Natural killer cell treated with Interleukin-12 subunit alpha and Interleukin-12 subunit beta and Interleukin-15 and Interleukin-18, amount 100 ng/mL, for 72 hours (primary cell): ENCODE data around the gene MLLT3. TPM values are rescaled to one million over a fixed set of nuclear protein-coding genes. Genes with fewer than 3 reads are reported as not detected.

Experiments used
- ATAC-seq, 2 donors: fragments of 150-1000 bp; cut with Tn5 transposase in 1 of 2; sonication (Bioruptor Pico), chemical (Tn5 transposase) in 1 of 2; 2 replicates each; pipeline ENCODE4 v1.10.0; 2021
- DNase-seq: peaks from one replicate; pipeline ENCODE4 v3.0.0; 2022; ENCODE audit warnings: low spot score
- H3K27ac Mint-ChIP-seq, 2 donors: 1 replicate in 1 of 2; 2 replicates in 1 of 2; pipeline ENCODE4 v1.8.0; 2022; ENCODE audit warnings: mixed read lengths in 2 of 2, mild to moderate bottlenecking in 1 of 2, moderate library complexity in 1 of 2
- H3K27me3 Mint-ChIP-seq, 2 donors: 1 replicate in 1 of 2; 2 replicates in 1 of 2; pipeline ENCODE4 v1.8.0; 2022; ENCODE audit warnings: mixed read lengths in 2 of 2
- H3K36me3 Mint-ChIP-seq: one replicate; pipeline ENCODE4 v1.8.0; 2022; ENCODE audit warnings: mixed read lengths
- H3K4me1 Mint-ChIP-seq, 2 donors: 1 replicate in 1 of 2; 2 replicates in 1 of 2; pipeline ENCODE4 v1.8.0; 2022; ENCODE audit warnings: low read depth in 2 of 2, mixed read lengths in 2 of 2, mild to moderate bottlenecking in 1 of 2
- H3K4me3 Mint-ChIP-seq: one replicate; pipeline ENCODE4 v1.8.0; 2022; ENCODE audit warnings: mixed read lengths
- H3K9me3 Mint-ChIP-seq: 2 replicates; pipeline ENCODE4 v1.8.0; 2022; ENCODE audit warnings: mixed read lengths
- total RNA-seq, 2 donors: library from RNA; stranded (reverse); gene quantifications; one replicate each; pipeline ENCODE4 v1.2.3, GENCODE V29; 2022

The MLLT3 gene
- total RNA-seq, 2 donors from 2014 or later = 15.7 to 29.7 TPM

- DNase-seq (no peak), ATAC-seq (no peak)
- no peaks in the 10 kb centered on the region for H3K36me3 Mint-ChIP-seq
- H3K27ac Mint-ChIP-seq = no peak overlapping the region
- H3K4me3 Mint-ChIP-seq = no peak overlapping the region
- no peaks in the 10 kb centered on the region for H3K27me3 Mint-ChIP-seq
- no peaks in the 10 kb centered on the region for H3K9me3 Mint-ChIP-seq
- H3K4me1 Mint-ChIP-seq = peaks cover 22 to 26% of the 10 kb centered on the region in 2 donors
Measured at GRCh38 chr9:20500101-20500500, 122.2 kb downstream of the MLLT3 start.

- ATAC-seq (no peak), DNase-seq (no peak)
- Mint-ChIP-seq H3K4me1 (peaks cover 14 to 20% of the 10 kb centered on the region in 2 donors), H3K4me3 (no peak overlapping the region), H3K27ac (no peak overlapping the region), H3K9me3 (no peaks in the 10 kb centered on the region), H3K36me3 (no peaks in the 10 kb centered on the region), H3K27me3 (no peaks in the 10 kb centered on the region)
Measured at GRCh38 chr9:20499013-20499412, 123.3 kb downstream of the MLLT3 start.

- Mint-ChIP-seq H3K4me1 (peaks cover 6 to 18% of the 10 kb centered on the region in 2 donors), H3K27ac (no peak overlapping the region), H3K36me3 (no peaks in the 10 kb centered on the region), H3K4me3 (no peak overlapping the region), H3K27me3 (no peaks in the 10 kb centered on the region), H3K9me3 (no peaks in the 10 kb centered on the region)
- no peak for DNase-seq
- no peak for ATAC-seq
Measured at GRCh38 chr9:20496328-20496727, 126.0 kb downstream of the MLLT3 start.

- H3K4me1 Mint-ChIP-seq = peaks cover 8 to 23% of the 10 kb centered on the region in 2 donors
- DNase-seq = no peak
- H3K9me3 Mint-ChIP-seq = no peaks in the 10 kb centered on the region
- no peak for ATAC-seq
- no peaks in the 10 kb centered on the region for H3K36me3 Mint-ChIP-seq
- H3K27me3 Mint-ChIP-seq = no peaks in the 10 kb centered on the region
- no peak overlapping the region for H3K4me3 Mint-ChIP-seq
- H3K27ac Mint-ChIP-seq = no peak overlapping the region
Measured at GRCh38 chr9:20495098-20495497, 127.2 kb downstream of the MLLT3 start.

GRCh38 chr9:20494035-20494434, 128.3 kb downstream of the MLLT3 start:
- no peak overlapping the region for H3K27ac Mint-ChIP-seq
- H3K27me3 Mint-ChIP-seq = no peaks in the 10 kb centered on the region
- H3K4me1 Mint-ChIP-seq = peaks cover 11 to 24% of the 10 kb centered on the region in 2 donors
- no peak for DNase-seq
- no peaks in the 10 kb centered on the region for H3K36me3 Mint-ChIP-seq
- no peaks in the 10 kb centered on the region for H3K9me3 Mint-ChIP-seq
- no peak overlapping the region for H3K4me3 Mint-ChIP-seq
- no peak for ATAC-seq

- Mint-ChIP-seq H3K36me3 (no peaks in the 10 kb centered on the region), H3K9me3 (no peaks in the 10 kb centered on the region), H3K27me3 (no peaks in the 10 kb centered on the region), H3K4me1 (peaks cover 11 to 18% of the 10 kb centered on the region in 2 donors), H3K27ac (no peak overlapping the region), H3K4me3 (no peak overlapping the region)
- ATAC-seq (no peak), DNase-seq (no peak)
Measured at GRCh38 chr9:20492772-20493171, 129.5 kb downstream of the MLLT3 start.

- H3K27me3 Mint-ChIP-seq = no peaks in the 10 kb centered on the region
- H3K4me3 Mint-ChIP-seq = no peak overlapping the region
- H3K36me3 Mint-ChIP-seq = no peaks in the 10 kb centered on the region
- ATAC-seq (no peak), DNase-seq (no peak)
- H3K9me3 Mint-ChIP-seq = no peaks in the 10 kb centered on the region
- H3K4me1 Mint-ChIP-seq = peaks cover 5 to 17% of the 10 kb centered on the region in 2 donors
- no peak overlapping the region for H3K27ac Mint-ChIP-seq
Measured at GRCh38 chr9:20491612-20492011, 130.7 kb downstream of the MLLT3 start.

GRCh38 chr9:20490246-20490834, 132.0 kb downstream of the MLLT3 start:
- Mint-ChIP-seq H3K27me3 (no peaks in the 10 kb centered on the region), H3K36me3 (no peaks in the 10 kb centered on the region), H3K9me3 (no peaks in the 10 kb centered on the region), H3K4me3 (no peak overlapping the region), H3K27ac (no peak overlapping the region), H3K4me1 (peaks cover 5 to 15% of the 10 kb centered on the region in 2 donors)
- ATAC-seq = no peak
- DNase-seq = no peak

- Mint-ChIP-seq H3K36me3 (no peaks in the 10 kb centered on the region), H3K9me3 (no peaks in the 10 kb centered on the region), H3K4me3 (no peak overlapping the region), H3K4me1 (peaks cover 5 to 11% of the 10 kb centered on the region in 2 donors), H3K27me3 (no peaks in the 10 kb centered on the region), H3K27ac (no peak overlapping the region)
- ATAC-seq (no peak), DNase-seq (no peak)
Measured at GRCh38 chr9:20488691-20489090, 133.6 kb downstream of the MLLT3 start.

GRCh38 chr9:20486552-20486951, 135.7 kb downstream of the MLLT3 start:
- Mint-ChIP-seq H3K27me3 (no peaks in the 10 kb centered on the region), H3K4me1 (peaks cover 5 to 11% of the 10 kb centered on the region in 2 donors), H3K27ac (no peak overlapping the region), H3K9me3 (no peaks in the 10 kb centered on the region), H3K36me3 (no peaks in the 10 kb centered on the region), H3K4me3 (no peak overlapping the region)
- ATAC-seq (no peak), DNase-seq (no peak)

- ATAC-seq = no peak
- peaks cover 3 to 9% of the 10 kb centered on the region in 2 donors for H3K4me1 Mint-ChIP-seq
- no peaks in the 10 kb centered on the region for H3K36me3 Mint-ChIP-seq
- no peaks in the 10 kb centered on the region for H3K9me3 Mint-ChIP-seq
- H3K27me3 Mint-ChIP-seq = no peaks in the 10 kb centered on the region
- H3K4me3 Mint-ChIP-seq = no peak overlapping the region
- no peak overlapping the region for H3K27ac Mint-ChIP-seq
- DNase-seq = no peak
Measured at GRCh38 chr9:20481437-20481836, 140.9 kb downstream of the MLLT3 start.

GRCh38 chr9:20480249-20480648, 142.1 kb downstream of the MLLT3 start:
- H3K27me3 Mint-ChIP-seq = no peaks in the 10 kb centered on the region
- H3K4me3 Mint-ChIP-seq = no peak overlapping the region
- DNase-seq (no peak), ATAC-seq (no peak)
- no peaks in the 10 kb centered on the region for H3K9me3 Mint-ChIP-seq
- no peaks in the 10 kb centered on the region for H3K36me3 Mint-ChIP-seq
- H3K4me1 Mint-ChIP-seq = peaks cover 0 to 9% of the 10 kb centered on the region in 2 donors
- H3K27ac Mint-ChIP-seq = no peak overlapping the region

- no peak overlapping the region for H3K4me3 Mint-ChIP-seq
- H3K9me3 Mint-ChIP-seq = no peaks in the 10 kb centered on the region
- H3K27me3 Mint-ChIP-seq = no peaks in the 10 kb centered on the region
- ATAC-seq (no peak), DNase-seq (no peak)
- H3K27ac Mint-ChIP-seq = no peak overlapping the region
- peaks cover 0 to 9% of the 10 kb centered on the region in 2 donors for H3K4me1 Mint-ChIP-seq
- H3K36me3 Mint-ChIP-seq = no peaks in the 10 kb centered on the region
Measured at GRCh38 chr9:20479419-20480155, 142.7 kb downstream of the MLLT3 start.

GRCh38 chr9:20478786-20479185, 143.5 kb downstream of the MLLT3 start:
- H3K4me1 Mint-ChIP-seq = peaks cover 0 to 9% of the 10 kb centered on the region in 2 donors
- no peaks in the 10 kb centered on the region for H3K36me3 Mint-ChIP-seq
- H3K27me3 Mint-ChIP-seq = no peaks in the 10 kb centered on the region
- no peak overlapping the region for H3K4me3 Mint-ChIP-seq
- DNase-seq (no peak), ATAC-seq (no peak)
- no peaks in the 10 kb centered on the region for H3K9me3 Mint-ChIP-seq
- H3K27ac Mint-ChIP-seq = no peak overlapping the region
